ENCODE results near the gene RAP2A. TPM values are rescaled to one million over a fixed set of nuclear protein-coding genes. Genes with fewer than 3 reads are reported as not detected.

RAP2A gene
- total and polyA plus RNA-seq, 10 of the 15 experiments (the other 5 are each of a cell fraction or from before 2014, with no cell fraction given): 3.5 to 35.1 (median 14.9) TPM

DNA sequence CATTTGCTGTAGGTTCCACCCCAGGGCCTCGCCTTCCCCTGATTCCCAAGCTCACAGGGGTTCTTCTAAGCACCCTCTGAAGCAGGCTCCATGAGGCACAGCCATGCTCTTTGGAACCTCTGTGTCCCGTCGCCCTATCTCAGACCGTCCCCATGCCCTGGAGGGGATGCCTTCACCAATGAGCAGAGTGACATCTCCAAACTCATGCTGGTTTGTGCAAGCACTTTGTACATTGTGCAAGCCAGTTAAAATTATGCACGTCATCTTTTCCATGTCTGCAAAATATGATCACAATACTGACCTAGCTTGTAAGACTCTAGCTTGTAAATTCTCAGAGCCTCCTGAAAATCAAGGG lies 46.5 kb upstream of the RAP2A start:
- no peaks in the 10 kb centered on the region for H3K27me3 ChIP-seq (replicated peaks in 1 of 2; ENCODE audit: control insufficient read depth in 2 of 2, insufficient read depth in 2 of 2, low read length in 1 of 2)
- H3K4me3 ChIP-seq: no peak overlapping the region
- WGBS (ENCODE audit: insufficient coverage, insufficient replicate concordance, low lambda C conversion rate, missing lambda C conversion rate): 82% methylated on average over 5 of the region's 5 CpGs
- ChIA-PET RAD21 (ENCODE audit: unreplicated experiment) (interaction anchor here (1.2 kb wide), 1 partner anchor 17 kb away, joined by 3 read pairs; no protein-coding TSS in a partner anchor), POLR2A (interaction anchor here (0.6 kb wide), 1 partner anchor 163 kb away, joined by 4 read pairs; no protein-coding TSS in a partner anchor), SMC1A (ENCODE audit: uncharacterized antibody, unreplicated experiment) (interaction anchor here (1.3 kb wide), 1 partner anchor 10 kb away, joined by 7 read pairs; no protein-coding TSS in a partner anchor), CTCF (interaction anchor here (0.7 to 1.5 kb wide), 3 partner anchors 18 to 277 kb away, joined by 3 to 5 read pairs (median 3); no protein-coding TSS in a partner anchor)
- H3K79me2 ChIP-seq (ENCODE audit: control insufficient read depth, insufficient read depth, low read length): no peaks in the 10 kb centered on the region
- no peaks in the 10 kb centered on the region for H3K36me3 ChIP-seq (ENCODE audit: control insufficient read depth in 2 of 2, insufficient read depth in 2 of 2, low read length in 1 of 2)
- DNase-seq (ENCODE audit: low read depth, low spot score): no peak
- no peak for FAIRE-seq
- no peak overlapping the region for H3K4me2 ChIP-seq (ENCODE audit: control insufficient read depth, insufficient read depth)
- H3K27ac ChIP-seq (ENCODE audit: control insufficient read depth, insufficient read depth): no peak overlapping the region
- H3K9me3 ChIP-seq (replicated peaks; ENCODE audit: control insufficient read depth, insufficient read depth, low read length): no peaks in the 10 kb centered on the region
- no peak for TF ChIP-seq RBBP5 (conservative IDR thresholded peaks at IDR 0.05)
- TF ChIP-seq, protein P1, sequence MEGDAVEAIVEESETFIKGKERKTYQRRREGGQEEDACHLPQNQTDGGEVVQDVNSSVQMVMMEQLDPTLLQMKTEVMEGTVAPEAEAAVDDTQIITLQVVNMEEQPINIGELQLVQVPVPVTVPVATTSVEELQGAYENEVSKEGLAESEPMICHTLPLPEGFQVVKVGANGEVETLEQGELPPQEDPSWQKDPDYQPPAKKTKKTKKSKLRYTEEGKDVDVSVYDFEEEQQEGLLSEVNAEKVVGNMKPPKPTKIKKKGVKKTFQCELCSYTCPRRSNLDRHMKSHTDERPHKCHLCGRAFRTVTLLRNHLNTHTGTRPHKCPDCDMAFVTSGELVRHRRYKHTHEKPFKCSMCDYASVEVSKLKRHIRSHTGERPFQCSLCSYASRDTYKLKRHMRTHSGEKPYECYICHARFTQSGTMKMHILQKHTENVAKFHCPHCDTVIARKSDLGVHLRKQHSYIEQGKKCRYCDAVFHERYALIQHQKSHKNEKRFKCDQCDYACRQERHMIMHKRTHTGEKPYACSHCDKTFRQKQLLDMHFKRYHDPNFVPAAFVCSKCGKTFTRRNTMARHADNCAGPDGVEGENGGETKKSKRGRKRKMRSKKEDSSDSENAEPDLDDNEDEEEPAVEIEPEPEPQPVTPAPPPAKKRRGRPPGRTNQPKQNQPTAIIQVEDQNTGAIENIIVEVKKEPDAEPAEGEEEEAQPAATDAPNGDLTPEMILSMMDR (IDR thresholded peaks at IDR 0.05 in 2 of 3, conservative IDR thresholded peaks at IDR 0.05 in 1 of 3; ENCODE audit: control insufficient read depth in 2 of 3, extremely low read depth in 1 of 3, insufficient read depth in 1 of 3, low read depth in 3 of 3, low read length in 3 of 3): no peak
- no peak for TF ChIP-seq FOXK2 (IDR thresholded peaks at IDR 0.05)
- TF ChIP-seq STAT3 (IDR thresholded peaks at IDR 0.05; ENCODE audit: low read depth, low read length): no peak
- no peak for TF ChIP-seq CREB1 (IDR thresholded peaks at IDR 0.05; ENCODE audit: low read depth)
- TF ChIP-seq ZNF622 (IDR thresholded peaks at IDR 0.05): no peak
- TF ChIP-seq JUNB (IDR thresholded peaks at IDR 0.05): no peak
- TF ChIP-seq ZNF384 (IDR thresholded peaks at IDR 0.05; ENCODE audit: borderline replicate concordance, low read depth, low read length): no peak
- TF ChIP-seq BRCA1 (IDR thresholded peaks at IDR 0.05; ENCODE audit: low read depth, low read length): no peak
- no peak for TF ChIP-seq EGR1 (IDR thresholded peaks at IDR 0.05; ENCODE audit: borderline replicate concordance in 1 of 2, low read depth in 2 of 2, low read length in 2 of 2)
- TF ChIP-seq MTA2 (IDR thresholded peaks at IDR 0.05; ENCODE audit: low read depth): no peak
- BruUV-seq (replicated peaks): no TSS peak
- H3K9ac ChIP-seq (ENCODE audit: control insufficient read depth, insufficient read depth, low read length): no peak overlapping the region
- no peak overlapping the region for H2AFZ ChIP-seq (ENCODE audit: control insufficient read depth, low read depth, low read length)
- no peaks in the 10 kb centered on the region for H3K4me1 ChIP-seq (ENCODE audit: control insufficient read depth, insufficient read depth, low read length)
- no peaks in the 10 kb centered on the region for H4K20me1 ChIP-seq (ENCODE audit: control insufficient read depth, insufficient read depth)
- intact Hi-C loops (cut with micrococcal nuclease; ENCODE audit: unreplicated experiment): no loop called here
- in situ Hi-C loops (cut with MboI): no loop called here
- no peak for ATAC-seq
